ENCODE measurements around the gene C10orf53.
"Not testable (repeated sequence)": the region's sequence is repeated elsewhere in the genome, so short reads cannot be mapped to it uniquely, and the experiment has no call there.

The C10orf53 gene

DNA sequence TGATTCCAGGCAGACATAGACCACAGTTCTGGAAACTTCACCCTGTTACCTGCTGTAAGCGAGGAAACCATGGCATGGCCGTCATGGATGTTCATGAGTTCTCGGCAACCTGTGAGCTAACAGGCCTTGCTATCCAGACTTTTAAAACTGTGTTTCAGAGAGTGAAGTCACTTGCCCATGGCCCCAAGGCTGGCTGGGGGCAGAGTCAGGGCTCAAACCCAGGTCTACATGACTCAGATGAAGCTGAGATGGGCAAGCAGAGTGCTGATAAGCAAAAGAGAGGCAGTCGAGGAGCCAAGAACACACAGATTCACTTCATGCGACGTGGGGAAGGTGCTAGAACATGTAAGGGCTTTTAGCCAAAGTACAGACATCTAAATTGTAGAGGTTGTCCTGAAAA, 31.5 kb downstream of the C10orf53 start:
- TF ChIP-seq, protein P1, sequence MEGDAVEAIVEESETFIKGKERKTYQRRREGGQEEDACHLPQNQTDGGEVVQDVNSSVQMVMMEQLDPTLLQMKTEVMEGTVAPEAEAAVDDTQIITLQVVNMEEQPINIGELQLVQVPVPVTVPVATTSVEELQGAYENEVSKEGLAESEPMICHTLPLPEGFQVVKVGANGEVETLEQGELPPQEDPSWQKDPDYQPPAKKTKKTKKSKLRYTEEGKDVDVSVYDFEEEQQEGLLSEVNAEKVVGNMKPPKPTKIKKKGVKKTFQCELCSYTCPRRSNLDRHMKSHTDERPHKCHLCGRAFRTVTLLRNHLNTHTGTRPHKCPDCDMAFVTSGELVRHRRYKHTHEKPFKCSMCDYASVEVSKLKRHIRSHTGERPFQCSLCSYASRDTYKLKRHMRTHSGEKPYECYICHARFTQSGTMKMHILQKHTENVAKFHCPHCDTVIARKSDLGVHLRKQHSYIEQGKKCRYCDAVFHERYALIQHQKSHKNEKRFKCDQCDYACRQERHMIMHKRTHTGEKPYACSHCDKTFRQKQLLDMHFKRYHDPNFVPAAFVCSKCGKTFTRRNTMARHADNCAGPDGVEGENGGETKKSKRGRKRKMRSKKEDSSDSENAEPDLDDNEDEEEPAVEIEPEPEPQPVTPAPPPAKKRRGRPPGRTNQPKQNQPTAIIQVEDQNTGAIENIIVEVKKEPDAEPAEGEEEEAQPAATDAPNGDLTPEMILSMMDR (conservative IDR thresholded peaks at IDR 0.05; ENCODE audit: low read depth): no peak
- CTCF ChIA-PET: interaction anchor here (0.6 kb wide), 1 partner anchor 92 kb away, joined by 3 read pairs; no protein-coding TSS in a partner anchor
- no peak overlapping the region for H3K27ac ChIP-seq
- POLR2A ChIA-PET (ENCODE audit: low non-redundant PET): no interaction called here
- DNase-seq (ENCODE audit: low spot score): no peak

DNA sequence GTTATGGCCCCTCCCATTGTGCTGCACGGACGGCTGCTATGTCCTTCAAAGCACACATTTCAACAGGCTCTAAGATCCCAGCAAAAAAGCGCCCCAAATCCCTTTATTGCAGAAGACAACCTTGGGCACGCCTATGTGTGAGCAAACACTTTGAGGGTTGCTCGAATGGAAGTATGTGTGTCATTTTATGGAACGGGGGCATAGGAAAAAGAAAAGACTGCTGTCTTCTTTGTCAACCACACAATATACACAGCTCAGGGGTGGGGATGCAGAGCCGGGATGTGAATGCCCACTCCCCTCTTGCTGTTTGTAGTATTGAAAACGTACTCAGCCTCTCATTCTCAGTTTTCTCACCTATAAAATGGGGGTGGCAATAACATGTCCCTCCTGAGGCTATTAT, 32.0 kb downstream of the C10orf53 start:
- TF ChIP-seq, protein P1 (conservative IDR thresholded peaks at IDR 0.05; ENCODE audit: low read depth): no peak
- ChIA-PET CTCF (interaction anchor here (0.6 kb wide), 1 partner anchor 93 kb away, joined by 3 read pairs; no protein-coding TSS in a partner anchor), POLR2A (ENCODE audit: low non-redundant PET) (no interaction called here)
- no peak overlapping the region for H3K27ac ChIP-seq
- no peak for DNase-seq (ENCODE audit: low spot score)

DNA sequence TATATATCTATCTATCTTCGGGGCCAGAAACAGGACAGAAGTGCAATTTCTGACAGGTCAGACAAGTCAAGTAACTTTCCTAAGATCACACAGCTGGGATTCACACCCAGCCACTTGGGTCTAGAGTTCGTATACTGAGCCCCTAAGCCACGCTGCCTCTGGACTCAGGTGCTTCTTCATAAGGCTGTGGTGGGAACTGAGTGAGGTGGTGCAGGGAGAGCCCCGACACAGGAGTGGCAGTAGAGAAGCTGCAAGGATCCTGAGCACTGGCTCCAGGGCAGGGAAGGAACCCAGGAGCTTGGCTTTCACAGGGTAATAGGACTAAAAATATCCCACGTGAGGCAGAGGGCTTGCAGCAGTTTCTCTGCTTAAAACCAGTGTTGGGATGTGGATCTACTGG, 33.8 kb downstream of the C10orf53 start:
- H3K27ac ChIP-seq: no peak overlapping the region
- TF ChIP-seq, protein P1 (conservative IDR thresholded peaks at IDR 0.05; ENCODE audit: low read depth): no peak
- no peak for DNase-seq (ENCODE audit: low spot score)
- CTCF ChIA-PET: interaction anchor here (0.7 kb wide), 1 partner anchor 12 kb away, joined by 3 read pairs; no protein-coding TSS in a partner anchor
- POLR2A ChIA-PET (ENCODE audit: low non-redundant PET): no interaction called here

DNA sequence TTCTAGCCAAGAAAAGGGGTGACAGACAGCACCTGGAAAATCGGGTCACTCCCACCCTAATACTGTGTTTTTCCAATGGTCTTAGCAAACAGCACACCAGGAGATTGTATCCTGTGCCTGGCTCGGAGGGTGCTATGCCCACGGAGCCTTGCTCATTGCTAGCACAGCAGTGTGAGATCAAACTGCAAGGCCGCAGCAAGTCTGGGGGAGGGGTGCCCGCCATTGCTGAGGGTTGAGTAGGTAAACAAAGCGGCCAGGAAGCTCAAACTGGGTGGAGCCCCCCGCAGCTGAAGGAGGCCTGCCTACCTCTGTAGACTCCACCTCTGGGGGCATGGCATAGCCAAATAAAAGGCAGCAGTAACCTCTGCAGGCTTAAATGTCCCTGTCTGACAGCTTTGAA, 35.7 kb downstream of the C10orf53 start:
- H3K27ac ChIP-seq; DNase-seq (ENCODE audit: low spot score); POLR2A ChIA-PET (ENCODE audit: low non-redundant PET): not testable (repeated sequence)
- CTCF ChIA-PET: interaction anchor here (0.6 kb wide), 1 partner anchor 237 kb away, joined by 3 read pairs; no protein-coding TSS in a partner anchor

DNA sequence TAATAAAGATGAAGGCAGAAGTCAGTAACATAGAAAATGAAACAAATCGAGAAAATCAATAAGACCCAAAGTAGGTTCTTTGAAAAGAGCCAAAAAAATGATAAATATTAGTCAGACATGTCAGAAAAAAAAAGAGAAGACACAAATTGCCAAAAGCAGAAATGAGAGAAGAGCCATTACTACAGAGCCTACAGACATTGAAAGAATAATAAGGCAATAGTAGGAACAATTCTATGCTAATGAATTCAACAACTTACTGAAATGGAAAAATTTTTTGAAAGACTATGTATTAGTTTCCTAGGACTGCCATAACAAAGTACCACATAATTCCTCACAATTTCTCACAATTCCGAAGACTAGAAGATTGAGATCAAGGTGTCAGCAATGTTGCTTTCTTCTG, 47.1 kb downstream of the C10orf53 start:
- ChIA-PET CTCF (no interaction called here), POLR2A (ENCODE audit: low non-redundant PET) (no interaction called here)
- DNase-seq (ENCODE audit: low spot score): no peak

DNA sequence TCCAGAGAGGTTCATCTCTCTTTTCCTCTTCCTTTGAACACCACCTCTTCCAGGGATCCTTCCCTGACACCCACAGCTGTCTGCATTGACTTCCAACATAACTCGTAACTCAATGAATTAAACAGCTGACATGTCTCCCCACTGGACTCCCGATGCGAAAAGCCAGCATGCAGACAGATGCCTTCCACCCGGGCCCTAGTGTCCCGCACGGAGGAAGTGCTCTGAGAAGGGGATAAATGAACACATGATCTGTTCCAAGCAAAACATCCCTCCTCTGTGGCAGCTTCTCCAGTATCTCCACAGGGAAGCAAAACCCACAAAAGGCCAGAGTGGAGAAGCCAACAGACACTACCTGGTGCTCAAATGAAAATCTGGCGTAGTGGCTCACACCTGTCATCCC, 54.4 kb downstream of the C10orf53 start:
- ChIA-PET CTCF (no interaction called here), POLR2A (ENCODE audit: low non-redundant PET) (no interaction called here)
- DNase-seq (ENCODE audit: low spot score): no peak
- TF ChIP-seq, protein P1 (conservative IDR thresholded peaks at IDR 0.05; ENCODE audit: low read depth): no peak
- no peak overlapping the region for H3K27ac ChIP-seq

More for the DNA sequence above, 47.1 kb downstream of the C10orf53 start:
- no peak overlapping the region for H3K27ac ChIP-seq
- TF ChIP-seq, protein P1 (conservative IDR thresholded peaks at IDR 0.05; ENCODE audit: low read depth): no peak

DNA sequence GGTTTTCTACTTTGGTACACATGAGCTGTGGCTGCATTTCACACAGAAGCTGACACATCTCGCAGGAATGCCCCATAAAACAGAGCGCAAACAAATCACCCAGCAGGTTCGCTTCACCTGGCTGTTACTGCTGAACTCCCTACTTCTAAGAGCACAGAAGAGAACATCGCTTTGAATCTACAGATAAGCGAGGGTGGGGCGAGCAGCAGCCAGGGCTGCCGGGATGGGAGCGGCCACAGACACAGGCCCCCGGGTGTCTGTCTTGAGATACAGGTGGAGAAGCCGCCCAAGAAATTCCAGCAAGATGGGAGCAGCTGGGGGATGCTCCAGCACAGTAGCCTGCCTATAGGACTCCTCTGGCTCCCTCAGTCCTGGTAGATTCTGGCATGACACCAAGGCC, 55.2 kb downstream of the C10orf53 start:
- H3K27ac ChIP-seq: no peak overlapping the region
- ChIA-PET CTCF (no interaction called here), POLR2A (ENCODE audit: low non-redundant PET) (no interaction called here)
- peak; percentile 69 for DNase-seq (ENCODE audit: low spot score)
- TF ChIP-seq, protein P1 (conservative IDR thresholded peaks at IDR 0.05; ENCODE audit: low read depth): no peak

All from RWPE1 (cell line).